Measurements from ENCODE around the gene ZNF346. TPM values are rescaled to one million over a fixed set of nuclear protein-coding genes. Genes with fewer than 3 reads are reported as not detected.

ZNF346 gene
- total and polyA plus RNA-seq, 8 donors: 4.5 to 10.4 (median 7.6) TPM

- intact Hi-C loops (cut with DNase I): no loop called here
- peak overlapping the region; percentile 19 to 72 (median 61) for H3K27ac ChIP-seq
- DNase-seq (no peak), FAIRE-seq (no peak), ATAC-seq (peak in 3 of 4 donors; percentile 21 to 34 (median 27))
- H3K9me3 ChIP-seq: no peaks in the 10 kb centered on the region
- H3K4me3 ChIP-seq: peak overlapping the region; percentile 76 to 95 (median 88)
- 13 to 20% methylated on average over 6 of the region's 6 CpGs for WGBS, 2 donors
- H3K4me1 ChIP-seq: peaks cover 0 to 3% (median 0%) of the 10 kb centered on the region in 3 donors
- no peaks in the 10 kb centered on the region for H3K36me3 ChIP-seq
- no peak for TF ChIP-seq CTCF (IDR thresholded peaks at IDR 0.05)
- no peaks in the 10 kb centered on the region for H3K27me3 ChIP-seq
Measured at GRCh38 chr5:177023303-177023664, 788 bp downstream of the ZNF346 start.

- Histone ChIP-seq H3K4me3 (no peak overlapping the region), H3K27ac (no peak overlapping the region), H3K9me3 (no peaks in the 10 kb centered on the region), H3K4me1 (peaks cover 0 to 3% (median 0%) of the 10 kb centered on the region in 3 donors), H3K27me3 (no peaks in the 10 kb centered on the region), H3K36me3 (no peaks in the 10 kb centered on the region)
- intact Hi-C loops (cut with DNase I): no loop called here
- ATAC-seq (no peak), FAIRE-seq (no peak), DNase-seq (no peak)
- TF ChIP-seq CTCF (IDR thresholded peaks at IDR 0.05): no peak
- whole genome bisulfite sequencing, 2 donors: 88 to 97% methylated on average over 1 of the region's 1 CpG
Measured at GRCh38 chr5:177024559-177024958, 2.1 kb downstream of the ZNF346 start.

- intact Hi-C loops (cut with DNase I): no loop called here
- TF ChIP-seq CTCF (IDR thresholded peaks at IDR 0.05): no peak
- WGBS, 2 donors: 86 to 87% methylated on average over 3 of the region's 3 CpGs
- H3K27ac ChIP-seq: no peak overlapping the region
- FAIRE-seq (no peak), ATAC-seq (no peak), DNase-seq (no peak)
- H3K9me3 ChIP-seq: no peaks in the 10 kb centered on the region
- no peaks in the 10 kb centered on the region for H3K36me3 ChIP-seq
- H3K4me3 ChIP-seq: no peak overlapping the region
- H3K4me1 ChIP-seq: peaks cover 0 to 3% (median 0%) of the 10 kb centered on the region in 3 donors
- H3K27me3 ChIP-seq: no peaks in the 10 kb centered on the region
Measured at GRCh38 chr5:177025101-177025601, 2.7 kb downstream of the ZNF346 start.

GRCh38 chr5:177027665-177028064 lies 5.2 kb downstream of the ZNF346 start:
- WGBS, 2 donors: 97 to 100% methylated on average over 2 of the region's 2 CpGs
- H3K36me3 ChIP-seq: no peaks in the 10 kb centered on the region
- intact Hi-C loops (cut with DNase I): no loop called here
- no peaks in the 10 kb centered on the region for H3K27me3 ChIP-seq
- H3K9me3 ChIP-seq: no peaks in the 10 kb centered on the region
- no peak for FAIRE-seq
- no peak overlapping the region for H3K4me3 ChIP-seq
- TF ChIP-seq CTCF (IDR thresholded peaks at IDR 0.05): no peak
- ATAC-seq: no peak
- no peak for DNase-seq
- H3K27ac ChIP-seq: no peak overlapping the region
- H3K4me1 ChIP-seq: no peaks in the 10 kb centered on the region

GRCh38 chr5:177029498-177029897 lies 7.0 kb downstream of the ZNF346 start:
- TF ChIP-seq CTCF (IDR thresholded peaks at IDR 0.05): no peak
- Histone ChIP-seq H3K4me3 (no peak overlapping the region), H3K36me3 (no peaks in the 10 kb centered on the region), H3K4me1 (no peaks in the 10 kb centered on the region), H3K9me3 (no peaks in the 10 kb centered on the region), H3K27me3 (no peaks in the 10 kb centered on the region), H3K27ac (no peak overlapping the region)
- WGBS, 2 donors: 93 to 96% methylated on average over 6 of the region's 6 CpGs
- intact Hi-C loops (cut with DNase I): no loop called here
- DNase-seq (no peak), FAIRE-seq (no peak), ATAC-seq (no peak)

All from pancreas (tissue), 10 donors.